GM12872 (cell line): ENCODE results near the gene PIGX.

ENCODE experiments used
- TF ChIP-seq, protein P1 (sequence below): IDR thresholded peaks from 3 replicates; pipeline ENCODE4 v1.5.1; 2011; ENCODE audit warnings: low read depth, mild to moderate bottlenecking, low read length, moderate library complexity; ENCODE audit not compliant: insufficient read depth

The PIGX gene

DNA sequence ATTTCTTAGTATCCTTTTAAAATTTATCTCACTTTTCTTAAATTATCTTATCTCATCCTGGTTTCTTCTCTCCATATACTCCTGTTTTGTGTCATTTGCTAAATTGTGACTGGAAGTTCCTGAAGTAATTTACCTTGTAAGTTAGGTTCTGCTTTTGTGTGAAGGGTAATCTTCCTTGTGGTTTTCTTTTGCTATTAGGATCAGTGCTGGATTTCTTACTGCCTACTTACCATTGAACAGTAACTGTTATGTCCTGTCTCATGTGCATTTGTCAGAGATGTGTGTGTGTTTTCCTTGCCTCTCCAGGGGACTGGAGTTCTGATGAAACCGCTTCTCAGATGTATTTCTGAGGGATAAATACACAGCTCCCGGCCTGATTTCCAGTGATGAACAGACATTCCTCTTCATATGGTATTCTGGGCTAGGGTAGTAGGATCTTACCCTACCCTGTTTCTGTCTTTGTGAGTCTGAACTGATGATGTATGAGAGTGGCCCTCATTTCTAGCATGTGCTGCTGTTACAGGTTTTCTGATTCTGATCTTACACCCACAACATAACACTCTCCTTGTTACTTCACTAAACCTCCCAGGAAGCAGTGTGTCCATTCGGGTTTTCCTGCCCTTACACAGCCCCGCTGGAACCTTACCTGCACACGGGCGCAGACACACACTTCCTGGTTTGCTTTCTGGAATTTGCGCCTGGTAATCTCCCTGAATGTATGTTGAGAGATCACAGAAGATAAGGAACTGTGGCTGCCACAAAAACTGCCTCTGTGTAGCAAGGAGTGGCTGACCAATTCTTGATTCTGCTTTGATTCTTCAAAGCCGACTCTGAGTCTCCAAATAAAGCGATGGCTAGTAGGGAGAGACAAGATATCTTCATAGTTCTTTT, 42.2 kb downstream of the PIGX start:
- TF ChIP-seq, protein P1, sequence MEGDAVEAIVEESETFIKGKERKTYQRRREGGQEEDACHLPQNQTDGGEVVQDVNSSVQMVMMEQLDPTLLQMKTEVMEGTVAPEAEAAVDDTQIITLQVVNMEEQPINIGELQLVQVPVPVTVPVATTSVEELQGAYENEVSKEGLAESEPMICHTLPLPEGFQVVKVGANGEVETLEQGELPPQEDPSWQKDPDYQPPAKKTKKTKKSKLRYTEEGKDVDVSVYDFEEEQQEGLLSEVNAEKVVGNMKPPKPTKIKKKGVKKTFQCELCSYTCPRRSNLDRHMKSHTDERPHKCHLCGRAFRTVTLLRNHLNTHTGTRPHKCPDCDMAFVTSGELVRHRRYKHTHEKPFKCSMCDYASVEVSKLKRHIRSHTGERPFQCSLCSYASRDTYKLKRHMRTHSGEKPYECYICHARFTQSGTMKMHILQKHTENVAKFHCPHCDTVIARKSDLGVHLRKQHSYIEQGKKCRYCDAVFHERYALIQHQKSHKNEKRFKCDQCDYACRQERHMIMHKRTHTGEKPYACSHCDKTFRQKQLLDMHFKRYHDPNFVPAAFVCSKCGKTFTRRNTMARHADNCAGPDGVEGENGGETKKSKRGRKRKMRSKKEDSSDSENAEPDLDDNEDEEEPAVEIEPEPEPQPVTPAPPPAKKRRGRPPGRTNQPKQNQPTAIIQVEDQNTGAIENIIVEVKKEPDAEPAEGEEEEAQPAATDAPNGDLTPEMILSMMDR, result no peak

DNA sequence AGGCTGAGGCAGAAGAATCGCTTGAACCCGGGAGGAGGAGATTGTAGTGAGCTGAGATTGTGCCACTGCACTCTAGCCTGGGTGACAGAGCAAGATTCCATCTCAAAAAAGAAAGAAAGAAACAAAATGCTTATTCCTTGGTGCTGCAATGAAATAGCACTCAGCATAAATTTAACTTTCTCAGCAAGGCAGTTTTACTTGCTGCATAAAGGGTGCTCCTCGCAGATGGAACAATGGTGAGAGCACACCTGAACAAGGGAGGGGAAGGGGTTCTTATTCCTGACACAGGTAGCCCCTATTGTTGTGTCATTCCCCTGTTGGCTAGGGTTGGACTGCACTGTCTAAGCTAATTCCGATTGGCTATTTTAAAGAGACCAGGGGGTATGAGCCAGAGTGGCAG, 44.6 kb downstream of the PIGX start:
- TF ChIP-seq, protein P1, result no peak

DNA sequence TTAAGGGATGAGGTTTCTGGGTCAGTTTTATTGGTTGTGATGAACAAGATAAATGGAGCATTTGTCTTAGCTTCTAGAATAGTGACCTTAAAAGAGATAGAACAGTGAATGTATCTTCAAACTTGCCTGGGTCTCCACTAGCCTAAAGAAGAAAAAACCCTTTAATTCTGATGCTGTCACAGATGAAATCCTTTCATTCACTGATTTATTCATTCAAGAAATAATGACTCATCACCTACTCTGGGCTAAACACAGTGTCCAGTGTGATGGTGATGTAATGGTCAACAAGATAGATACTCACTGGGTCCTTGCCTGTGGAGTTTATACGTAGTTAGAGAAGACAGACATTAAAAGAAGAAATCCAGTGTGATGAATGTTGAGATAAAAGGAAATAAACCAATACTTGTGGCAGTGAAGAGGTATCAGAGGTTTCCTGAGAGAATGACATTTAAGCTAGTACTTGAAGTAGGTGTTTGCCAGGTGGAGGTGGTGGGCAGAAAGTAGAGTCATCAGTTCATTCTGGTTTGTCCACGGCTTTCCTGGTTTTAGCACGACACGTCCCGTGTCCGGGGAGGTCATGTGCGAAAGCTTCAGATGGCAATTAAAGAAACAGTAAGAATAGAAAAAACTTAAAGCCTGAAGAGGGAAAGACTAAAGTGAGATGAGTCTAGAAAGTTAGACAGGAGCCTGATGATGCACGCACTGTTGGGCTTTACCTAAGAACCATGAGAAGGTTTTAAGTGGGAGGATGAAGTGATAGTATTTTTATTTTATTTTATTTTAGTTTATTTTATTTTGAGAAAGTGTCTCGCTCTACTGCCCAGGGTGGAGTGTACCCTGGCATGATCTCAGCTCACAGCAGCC, 45.9 kb downstream of the PIGX start:
- TF ChIP-seq, protein P1, result no peak

DNA sequence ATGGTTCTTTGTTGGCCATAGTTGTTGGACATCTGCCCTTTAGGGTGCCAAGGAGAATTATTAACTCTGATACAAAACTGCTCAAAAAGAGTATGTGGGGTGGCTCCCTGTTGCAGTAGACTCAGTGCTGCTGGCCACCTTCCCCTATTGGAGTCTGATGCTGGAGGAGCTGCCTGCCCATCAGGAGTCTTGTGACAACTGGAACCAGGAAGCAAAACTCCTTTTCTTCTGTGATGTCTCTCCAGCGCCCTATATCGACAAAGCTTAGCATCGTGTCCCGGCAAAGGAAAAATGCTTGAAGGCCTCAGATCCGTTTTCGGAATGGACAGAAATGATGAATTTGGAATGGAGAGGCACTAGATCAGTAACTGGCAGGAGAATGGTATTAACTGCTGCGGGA, 51.0 kb downstream of the PIGX start:
- TF ChIP-seq, protein P1, result no peak

DNA sequence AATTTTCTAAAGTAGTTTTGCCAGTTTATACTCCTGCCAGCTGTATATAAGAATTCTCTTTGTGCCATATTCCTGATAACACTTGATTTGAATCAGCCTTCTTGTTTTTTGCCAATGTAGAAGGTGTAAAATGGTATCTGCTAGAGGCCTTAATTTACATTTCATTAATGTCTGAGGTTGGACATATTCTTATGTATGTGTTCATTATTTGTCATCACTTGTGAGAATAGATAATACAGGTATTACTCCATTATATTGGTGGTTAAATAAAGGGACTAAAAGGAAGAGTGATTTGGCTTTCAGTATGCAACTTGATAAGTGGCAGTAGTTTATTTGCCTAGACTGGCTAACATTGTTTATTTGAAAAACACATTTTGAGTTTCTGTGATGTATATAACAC, 53.3 kb downstream of the PIGX start:
- TF ChIP-seq, protein P1, result no peak

DNA sequence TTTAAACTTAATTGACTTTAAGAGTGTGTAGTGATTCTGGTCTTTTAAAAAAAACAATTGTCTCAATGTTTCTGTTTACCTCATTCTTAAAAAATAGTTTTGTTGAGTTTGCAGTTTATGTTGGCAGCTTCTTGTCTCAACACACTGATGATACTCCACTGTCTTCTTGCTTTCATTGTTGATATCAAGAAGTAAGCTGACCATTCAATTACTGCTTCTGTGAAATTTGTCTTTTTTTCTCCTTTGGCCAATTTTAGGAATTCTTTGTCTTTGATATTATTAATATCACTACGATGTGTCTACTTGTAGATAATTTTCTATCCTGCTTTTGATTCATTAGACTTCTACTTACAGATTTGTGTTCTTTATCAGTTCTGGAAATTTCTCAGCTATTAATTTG, 58.9 kb downstream of the PIGX start:
- TF ChIP-seq, protein P1, result no peak

DNA sequence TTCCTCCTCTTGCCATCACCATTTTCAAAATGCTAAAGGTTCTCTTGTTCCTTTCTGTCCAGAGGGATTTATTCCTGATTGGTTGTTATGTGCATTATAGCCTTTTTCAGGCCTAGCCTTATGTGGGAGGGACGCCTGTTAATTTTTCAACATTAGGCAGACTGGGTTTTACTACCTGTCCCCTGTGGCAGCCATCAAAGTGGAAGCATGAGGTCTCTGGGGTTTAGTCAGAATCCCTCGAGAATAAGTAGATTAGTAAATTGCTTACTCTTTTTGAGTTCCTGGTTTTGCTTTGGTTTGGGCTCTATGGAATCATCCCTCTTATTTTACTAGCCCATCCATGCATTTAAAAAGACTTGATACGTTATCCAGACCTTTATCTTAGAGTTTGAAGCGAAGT, 59.9 kb downstream of the PIGX start:
- TF ChIP-seq, protein P1, result no peak
